Smooth muscle cell of the brain vasculature (primary cell): ENCODE results near the gene UBE2O.

ENCODE experiments used
- DNase-seq: peaks from one replicate; pipeline ENCODE4 v3.0.0-alpha.2; 2012; ENCODE audit warnings: low read depth, low spot score

The UBE2O gene

GRCh38 chr17:76452660-76453430 lies at the start of gene UBE2O:
Gene UBE2O, minus strand, starts transcription at chr17:76453152. Its CDS starts 11 bp downstream, at chr17:76453141.
- DNase-seq: peak; percentile 55

GRCh38 chr17:76501827-76502307 lies 48.9 kb upstream of the UBE2O start:
- no peak for DNase-seq

DNA sequence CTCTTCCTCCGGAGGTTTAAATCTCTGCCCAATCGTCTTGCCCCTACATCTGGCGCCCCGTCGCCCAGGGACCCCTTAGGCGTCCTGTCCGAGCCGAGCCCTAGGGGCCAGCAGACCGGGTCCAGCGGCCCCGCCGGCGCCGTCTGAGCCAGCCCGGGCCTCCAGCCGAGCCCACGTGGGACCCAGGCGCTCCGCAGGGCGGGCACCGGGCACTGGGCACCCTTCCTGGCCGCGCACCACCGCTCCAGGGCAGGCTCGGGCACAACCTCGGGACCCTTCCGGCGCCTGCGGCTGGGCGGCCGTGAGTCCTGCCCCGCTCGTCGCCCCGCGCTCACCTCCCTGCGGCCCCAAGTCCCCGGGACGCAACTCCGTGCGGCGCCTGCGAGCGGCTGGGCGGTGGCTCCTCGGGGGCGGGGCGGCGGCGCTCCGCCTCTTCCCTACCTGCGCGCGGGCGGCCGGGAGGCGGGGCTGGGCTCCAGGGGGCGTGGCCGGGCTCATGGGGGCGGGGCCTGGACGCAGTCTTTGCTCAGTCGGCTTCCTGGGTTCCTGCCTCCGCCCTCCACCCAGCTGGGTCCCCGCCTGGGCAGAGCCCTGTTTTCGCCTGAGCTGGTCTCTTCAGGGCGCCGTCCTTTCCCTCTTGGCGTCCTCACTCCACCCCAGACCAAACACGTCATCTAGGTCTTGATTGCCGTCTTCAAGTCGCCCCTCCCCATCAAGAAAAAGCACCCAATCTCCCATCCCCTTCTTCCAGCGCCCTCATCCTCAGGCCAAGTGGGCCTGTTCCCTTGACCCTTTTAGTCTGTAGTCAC lies 48.3 kb upstream of the UBE2O start, which contains the start of gene RHBDF2:
TSS of gene RHBDF2 (minus strand) at position 406 of the 809 bp plus-strand sequence. CDS start 19,899 bp downstream, outside the sequence.
- DNase-seq: no peak

GRCh38 chr17:76500747-76501017 lies 47.7 kb upstream of the UBE2O start:
- no peak for DNase-seq

GRCh38 chr17:76500074-76500746 lies 47.3 kb upstream of the UBE2O start:
- DNase-seq: no peak

- no peak for DNase-seq
These were observed 46.3 kb upstream of the UBE2O start for GRCh38 chr17:76499267-76499667.

- DNase-seq: no peak
These were observed 45.9 kb upstream of the UBE2O start for GRCh38 chr17:76498876-76499251.

DNA sequence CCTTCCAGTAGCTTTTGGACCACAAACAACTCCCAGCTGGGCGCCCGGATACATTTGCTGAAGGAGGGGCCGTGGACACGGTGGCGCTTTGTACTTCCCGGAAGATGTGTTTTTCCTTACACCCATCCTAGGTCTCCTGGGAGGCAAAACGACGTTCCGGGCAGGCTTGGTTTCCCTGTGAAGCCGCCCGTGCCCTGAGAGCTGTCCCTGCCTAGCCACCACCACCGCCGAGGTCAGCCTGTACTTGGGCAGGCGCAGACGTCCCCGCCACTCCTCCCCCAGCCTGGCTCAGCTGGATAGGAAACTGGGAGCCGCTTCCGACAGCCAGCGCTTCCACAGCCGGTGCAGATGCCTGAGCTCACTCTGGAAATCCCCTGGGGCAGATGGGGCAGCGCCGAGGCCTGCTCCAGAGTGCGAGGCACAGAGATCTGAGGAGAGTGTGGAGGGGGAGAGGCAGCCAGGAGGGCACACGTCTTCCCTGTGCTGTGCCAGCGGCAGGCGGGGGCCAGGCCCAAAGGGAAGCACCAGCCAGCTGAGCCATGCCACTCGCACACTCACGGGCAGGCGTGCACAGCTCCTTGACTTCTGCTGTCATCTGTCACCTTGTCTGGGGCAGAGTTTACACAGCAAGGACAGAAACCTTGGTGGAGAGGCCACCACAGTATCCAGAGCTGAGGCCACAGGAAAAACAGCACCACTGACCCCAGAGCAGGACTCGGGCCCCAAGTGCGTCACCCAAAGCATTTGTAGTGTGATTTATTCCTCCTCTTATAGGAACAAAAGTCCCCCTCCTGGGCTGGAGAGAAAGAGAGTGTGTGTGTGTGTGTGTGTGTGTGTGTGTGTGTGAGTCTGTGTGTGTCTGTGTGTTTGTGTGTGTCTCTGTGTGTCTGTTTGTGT lies 45.3 kb upstream of the UBE2O start:
- DNase-seq: peak; percentile 51

DNA sequence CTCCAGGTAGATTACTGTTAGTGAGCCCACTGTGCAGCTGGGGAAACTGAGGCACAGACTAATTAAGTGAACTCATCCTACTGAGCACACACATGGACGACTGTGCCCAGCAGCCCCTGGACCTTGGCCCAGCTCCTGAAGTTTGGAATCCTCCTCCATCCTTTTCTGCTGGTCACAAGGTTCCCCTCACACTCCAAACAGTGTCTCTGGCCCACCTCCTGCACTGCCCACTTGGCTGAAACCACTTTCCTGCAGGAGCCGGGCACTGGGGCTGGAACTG lies 44.7 kb upstream of the UBE2O start:
- no peak for DNase-seq

- no peak for DNase-seq
These were observed 43.5 kb upstream of the UBE2O start for GRCh38 chr17:76496464-76496863.

- no peak for DNase-seq
These were observed 42.9 kb upstream of the UBE2O start for GRCh38 chr17:76495663-76496400.

DNA sequence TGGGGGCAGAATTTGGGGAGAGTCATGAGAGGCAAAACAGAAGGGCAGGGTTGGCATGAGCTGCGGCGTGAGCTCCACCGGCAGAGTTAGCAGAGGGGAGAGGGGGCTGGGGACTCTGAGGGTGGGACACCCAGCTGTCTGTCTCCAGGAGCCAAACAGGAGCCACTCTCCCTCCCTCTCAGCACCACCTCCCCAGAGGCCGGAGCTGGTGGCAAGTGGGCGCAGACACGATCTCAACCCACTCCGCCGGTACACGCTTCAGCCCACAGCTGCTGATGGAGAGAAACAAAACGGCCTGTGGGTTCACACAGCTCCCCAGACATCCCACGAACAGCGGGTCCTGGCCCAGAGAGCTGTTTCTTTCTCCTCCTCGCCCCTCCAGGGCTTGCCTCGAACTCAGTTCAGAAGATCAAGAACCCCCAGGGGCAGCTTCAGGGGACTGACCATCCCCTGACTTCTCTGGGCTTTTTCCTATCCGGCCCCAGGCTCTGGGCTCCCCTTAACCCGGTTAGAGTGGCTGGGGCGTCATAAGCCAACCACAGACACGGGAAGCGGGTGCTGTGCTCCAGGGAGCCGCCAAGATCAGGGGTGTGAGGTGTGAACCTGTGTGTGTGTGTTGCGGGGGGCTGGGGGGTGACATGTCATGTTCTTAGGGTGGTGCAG lies 40.7 kb upstream of the UBE2O start:
- no peak for DNase-seq

DNA sequence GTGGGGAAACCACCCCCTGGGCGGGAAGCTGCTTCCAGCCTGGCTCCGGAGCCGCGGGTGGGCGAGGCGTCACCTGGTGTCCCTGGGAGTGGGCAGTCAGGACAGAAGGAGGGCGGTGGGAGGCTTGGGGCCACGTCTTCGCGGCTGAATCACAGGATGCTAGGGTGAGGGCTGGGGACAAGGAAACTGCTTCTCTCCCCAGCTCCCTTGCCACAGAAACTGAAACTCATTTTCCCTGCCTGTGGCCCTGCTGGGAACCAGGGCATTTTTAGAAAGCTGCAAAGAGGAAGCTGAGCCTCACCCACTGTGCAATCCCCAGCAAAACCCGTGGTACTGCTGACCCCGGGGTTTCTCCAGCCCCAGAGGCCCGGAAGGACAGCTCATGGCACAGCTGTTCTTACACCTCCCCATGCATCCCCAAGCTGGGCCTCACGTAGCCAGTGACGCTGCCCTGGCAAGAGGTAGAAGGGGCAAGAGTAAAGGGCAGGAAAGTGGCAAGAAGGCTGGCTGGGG lies 40.1 kb upstream of the UBE2O start:
- DNase-seq: peak; percentile 85

DNA sequence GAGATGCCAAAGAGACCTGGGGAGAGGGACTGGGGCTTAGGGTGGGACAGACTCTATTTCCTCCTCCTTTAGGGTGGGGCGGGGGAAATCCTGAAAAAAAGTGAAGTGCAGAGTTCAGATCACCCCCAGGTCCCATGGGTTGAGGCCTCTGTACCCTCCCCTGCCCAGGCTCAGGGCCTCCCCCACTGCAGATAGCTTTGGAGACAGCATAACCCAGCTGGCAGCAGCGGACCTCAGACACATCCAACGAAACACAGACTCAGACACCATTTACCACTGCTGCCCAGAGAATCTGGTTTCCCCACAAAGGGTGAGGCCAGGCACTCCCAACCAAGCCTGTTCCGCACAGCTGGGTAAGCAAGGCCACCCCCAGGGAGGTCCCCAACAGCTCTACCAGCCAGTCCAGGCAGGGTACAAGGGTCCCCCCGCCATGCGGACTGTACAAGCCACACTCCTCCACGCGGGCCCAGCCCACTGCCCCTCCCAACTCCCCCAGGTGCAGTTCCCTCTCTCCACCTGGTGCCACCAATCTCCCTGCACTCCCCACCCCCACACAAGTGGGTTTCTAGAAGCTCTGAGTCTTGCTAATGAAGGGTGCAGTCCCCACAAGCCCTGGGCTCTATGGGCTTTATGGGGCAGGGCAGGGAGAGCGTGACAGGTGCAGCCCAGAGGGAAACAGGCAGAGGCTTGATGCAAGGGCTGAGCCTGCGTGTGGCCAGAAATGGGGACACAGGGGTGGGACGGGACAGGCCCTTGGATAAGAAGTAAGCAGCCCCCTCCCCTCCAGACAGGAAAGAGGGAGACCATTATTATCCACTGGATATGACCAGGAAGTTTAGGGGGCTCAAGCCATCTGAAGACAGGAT lies 39.4 kb upstream of the UBE2O start:
- DNase-seq: no peak

DNA sequence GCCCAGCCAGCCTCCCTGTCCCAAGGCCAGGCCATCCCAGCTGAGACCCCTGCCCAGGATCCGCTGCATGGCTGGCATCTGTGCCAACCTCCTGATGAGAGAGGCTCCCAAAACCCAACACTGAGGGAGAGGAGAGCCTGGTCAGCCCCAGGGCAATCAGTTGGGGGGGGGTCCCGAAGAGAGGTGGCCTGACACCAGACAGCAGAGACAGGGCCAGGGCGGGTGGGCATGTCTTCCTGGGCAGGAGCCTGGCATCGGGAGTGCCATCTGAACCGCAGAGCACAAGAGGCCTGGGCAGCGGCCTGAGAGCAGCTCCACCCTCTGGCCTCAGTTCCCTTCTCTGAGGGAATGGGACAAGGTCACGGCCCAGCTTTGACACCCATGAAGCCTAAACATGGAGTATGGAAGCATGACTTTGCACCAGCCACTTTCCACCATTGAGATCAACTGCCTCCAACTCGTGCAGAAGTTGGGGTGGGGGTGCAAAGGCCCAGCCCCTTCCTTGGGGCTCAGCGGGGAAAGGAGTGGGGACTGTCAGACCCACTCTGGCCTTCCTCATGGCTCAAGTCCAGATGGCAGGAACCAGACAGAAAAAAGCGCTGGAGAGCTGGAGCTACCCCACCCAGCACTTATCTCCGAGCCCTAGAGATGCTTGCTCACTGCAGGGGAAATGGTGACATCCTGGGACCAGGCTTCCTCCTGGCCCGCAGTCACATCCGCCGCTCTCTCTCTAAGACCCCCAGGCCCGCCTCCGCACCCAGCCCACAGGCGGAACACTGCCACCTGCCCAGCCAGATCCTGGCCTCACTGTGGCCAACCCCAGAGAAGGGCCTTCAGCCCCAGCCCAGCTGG lies 38.5 kb upstream of the UBE2O start:
- DNase-seq: no peak

DNA sequence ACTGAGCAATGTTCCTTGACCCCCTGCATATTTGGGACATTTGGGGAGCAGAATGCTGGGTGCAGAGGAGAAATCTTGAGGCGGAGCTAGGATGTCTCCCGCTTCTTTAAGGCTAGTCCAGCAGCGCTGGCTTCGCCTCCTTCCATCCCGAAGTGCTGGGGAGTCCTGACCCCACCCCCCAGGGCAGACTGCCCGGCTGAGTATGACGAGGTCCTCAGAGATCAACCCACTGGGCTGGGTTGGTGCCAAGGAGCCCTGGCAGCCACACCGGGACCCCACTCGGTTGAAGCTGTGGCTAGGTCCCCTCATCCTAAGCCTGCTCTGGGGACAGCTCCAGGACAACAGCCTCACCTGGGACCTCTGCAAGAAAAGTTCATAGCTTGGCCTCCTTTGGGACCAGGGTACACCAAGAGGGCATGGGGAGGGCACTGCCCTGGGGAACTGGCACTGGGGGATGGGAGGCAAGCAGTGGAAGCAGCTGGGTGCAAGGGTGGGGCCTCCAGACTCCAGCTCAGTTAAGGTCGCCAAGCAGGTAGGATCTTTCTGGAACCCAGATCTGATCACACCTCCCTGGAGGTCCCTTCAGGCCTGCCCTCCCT lies 37.3 kb upstream of the UBE2O start:
- no peak for DNase-seq

GRCh38 chr17:76487451-76488192 lies 34.7 kb upstream of the UBE2O start:
- no peak for DNase-seq
